Adrenal gland (tissue), 12 donors: Measurements from ENCODE around the gene TMCC1. TPM values are rescaled to one million over a fixed set of nuclear protein-coding genes. Genes with fewer than 3 reads are reported as not detected.

Source experiments
- DNase-seq, 7 donors: peaks; one replicate each; pipeline ENCODE4 v3.0.0-alpha.2; 2019 to 2020
- H3K27ac ChIP-seq, 5 donors: fragments of 200-600 bp; sonication (generic) in 4 of 5; 1 replicate in 3 of 5; 2 replicates in 2 of 5; pipeline versions ENCODE4 v1.5.1 to v1.8.0; 2016 to 2020; ENCODE audit warnings: mild to moderate bottlenecking in 1 of 5
- H3K27me3 ChIP-seq: fragments of 200-600 bp; 2 replicates; pipeline ENCODE4 v1.8.0; 2021
- H3K36me3 ChIP-seq, 2 donors: fragments of 200-600 bp; replicated peaks in 1 of 2; 1 replicate in 1 of 2; 2 replicates in 1 of 2; pipeline versions ENCODE4 v1.5.1 to v1.8.0; 2018 to 2022
- H3K4me1 ChIP-seq, 2 donors: fragments of 200-600 bp; replicated peaks in 1 of 2; 1 replicate in 1 of 2; 2 replicates in 1 of 2; pipeline versions ENCODE4 v1.5.1 to v1.8.0; 2018 to 2021
- H3K4me3 ChIP-seq, 4 donors: fragments of 200-600 bp; sonication (generic) in 3 of 4; one replicate each; pipeline ENCODE4 v1.5.1; 2016 to 2018
- H3K9me3 ChIP-seq, 3 donors: fragments of 200-600 bp; sonication (generic) in 1 of 3; replicated peaks in 1 of 3; 1 replicate in 2 of 3; 2 replicates in 1 of 3; pipeline versions ENCODE4 v1.5.1 to v1.8.0; 2016 to 2021
- POLR2A ChIP-seq, 2 donors: fragments of 450-650 bp; IDR thresholded peaks; one replicate each; pipeline ENCODE4 v1.6.1; 2017; ENCODE audit warnings: antibody characterized with exemption in 2 of 2, mild to moderate bottlenecking in 2 of 2, moderate library complexity in 1 of 2
- WGBS, 4 donors: extraction: QIAGEN DNeasy Blood & Tissue Kit in 2 of 4; methylation state at CpG; one replicate each; pipeline versions ENCODE4 v1.1.5 to v1.1.7; 2013 to 2017; 5-methylcytosine and 5-hydroxymethylcytosine counted together
- intact Hi-C, 2 donors: fragments of 100-400 bp; cut with DNase I; formaldehyde crosslinking; loops; one replicate each; pipeline versions ENCODE4 v1.14.1 to v1.15.0; 2022 to 2023
- polyA plus RNA-seq, 3 donors: library from polyadenylated mRNA; stranded (reverse); fragments of 200-250 nt in 2 of 3; fragments of 350-450 nt in 1 of 3; fragmentation: Illumina TruSeq in 1 of 3; extraction: RNeasy Lipid Tissue Mini Kit (QIAGEN cat#74804) in 1 of 3; gene quantifications; one replicate each; pipeline ENCODE4 v1.2.3, GENCODE V29; 2013 to 2014
- total RNA-seq, 9 donors: library from RNA; depleted of rRNA in 4 of 9; stranded (reverse); fragments of >200 nt in 4 of 9; fragments of 120-200 nt in 1 of 9; fragmentation: NEBNext Ultra II Directional in 1 of 9; extraction: Animal tissue kit (Norgen Biotek cat#: 25700) in 1 of 9; gene quantifications; one replicate each; pipeline versions ENCODE4 v1.1.0 to v1.2.4, GENCODE V29; 2013 to 2023
- TF ChIP-seq, protein P1 (sequence below), 6 experiments: fragments of 450-650 bp in 4 of 6; fragments of 200-600 bp in 2 of 6; sonication (generic) in 1 of 6; IDR thresholded peaks; 1 replicate in 5 of 6; 2 replicates in 1 of 6; pipeline versions ENCODE4 v1.5.1 to v1.8.0; 2016 to 2021; ENCODE audit warnings: antibody characterized with exemption in 6 of 6, mild to moderate bottlenecking in 2 of 6, moderate library complexity in 1 of 6
- donor health status: healthy with polysubstance abuse.
- donor health status: Bipolar disorder and iron deficiency.
- donor health status: DM: yes; HTN: yes; CAD: no.
- donor health status: DM: no; HTN: no; CAD: no.
- donor health status: DM: no; HTN: no; CAD: no.
- donor health status: DM: yes; HTN: yes; CAD: no.

Gene TMCC1
- total and polyA plus RNA-seq, 12 donors, result 6.3 to 141 (median 22.9) TPM

GRCh38 chr3:129600348-129600747, 293.2 kb downstream of the TMCC1 start:
- Histone ChIP-seq H3K27me3 (no peaks in the 10 kb centered on the region), H3K36me3 (no peaks in the 10 kb centered on the region), H3K4me3 (no peak overlapping the region), H3K27ac (peak overlapping the region in 2 of 5 donors; percentile 88 to 92), H3K4me1 (peaks cover 22 to 77% of the 10 kb centered on the region in 2 donors), H3K9me3 (no peaks in the 10 kb centered on the region)
- WGBS, 4 donors, result 63 to 82% (median 73%) methylated on average over 2 of the region's 2 CpGs
- no peak for DNase-seq
- intact Hi-C loops, result no loop called here
- no peak for TF ChIP-seq POLR2A (IDR thresholded peaks at IDR 0.05)
- TF ChIP-seq, protein P1, sequence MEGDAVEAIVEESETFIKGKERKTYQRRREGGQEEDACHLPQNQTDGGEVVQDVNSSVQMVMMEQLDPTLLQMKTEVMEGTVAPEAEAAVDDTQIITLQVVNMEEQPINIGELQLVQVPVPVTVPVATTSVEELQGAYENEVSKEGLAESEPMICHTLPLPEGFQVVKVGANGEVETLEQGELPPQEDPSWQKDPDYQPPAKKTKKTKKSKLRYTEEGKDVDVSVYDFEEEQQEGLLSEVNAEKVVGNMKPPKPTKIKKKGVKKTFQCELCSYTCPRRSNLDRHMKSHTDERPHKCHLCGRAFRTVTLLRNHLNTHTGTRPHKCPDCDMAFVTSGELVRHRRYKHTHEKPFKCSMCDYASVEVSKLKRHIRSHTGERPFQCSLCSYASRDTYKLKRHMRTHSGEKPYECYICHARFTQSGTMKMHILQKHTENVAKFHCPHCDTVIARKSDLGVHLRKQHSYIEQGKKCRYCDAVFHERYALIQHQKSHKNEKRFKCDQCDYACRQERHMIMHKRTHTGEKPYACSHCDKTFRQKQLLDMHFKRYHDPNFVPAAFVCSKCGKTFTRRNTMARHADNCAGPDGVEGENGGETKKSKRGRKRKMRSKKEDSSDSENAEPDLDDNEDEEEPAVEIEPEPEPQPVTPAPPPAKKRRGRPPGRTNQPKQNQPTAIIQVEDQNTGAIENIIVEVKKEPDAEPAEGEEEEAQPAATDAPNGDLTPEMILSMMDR (IDR thresholded peaks at IDR 0.05), result no peak

DNA sequence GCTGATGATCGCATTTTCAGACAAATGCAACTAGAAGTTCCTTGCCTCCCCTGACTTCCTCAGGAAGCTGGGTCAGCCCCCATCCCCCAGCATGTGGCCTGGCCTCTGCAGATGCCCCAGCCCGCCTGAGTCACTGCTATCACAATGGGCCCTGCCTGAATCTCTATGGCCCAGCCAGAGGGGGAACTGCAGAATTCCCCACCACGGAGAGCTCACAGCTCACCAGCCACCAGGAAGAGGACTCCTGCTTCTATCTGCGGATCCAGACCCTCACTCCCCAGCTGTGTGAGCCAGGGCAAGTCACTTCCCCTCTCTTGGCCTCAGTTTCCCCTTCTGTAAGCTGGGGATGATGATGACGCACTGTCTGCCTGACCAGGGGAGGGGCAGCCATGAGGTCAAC, 293.9 kb downstream of the TMCC1 start:
- peak in 6 of 7 donors; percentile 67 to 82 (median 76) for DNase-seq
- Histone ChIP-seq H3K9me3 (no peaks in the 10 kb centered on the region), H3K36me3 (no peaks in the 10 kb centered on the region), H3K4me3 (no peak overlapping the region), H3K27ac (peak overlapping the region; percentile 5 to 92 (median 49)), H3K27me3 (no peaks in the 10 kb centered on the region), H3K4me1 (peaks cover 25 to 85% of the 10 kb centered on the region in 2 donors)
- TF ChIP-seq POLR2A (IDR thresholded peaks at IDR 0.05), result no peak
- TF ChIP-seq, protein P1 (IDR thresholded peaks at IDR 0.05), result no peak
- WGBS, 4 donors, result 53 to 83% (median 56%) methylated on average over 1 to 5 of the region's 5 CpGs
- intact Hi-C loops, result no loop called here

- H3K4me3 ChIP-seq, result no peak overlapping the region
- no peaks in the 10 kb centered on the region for H3K36me3 ChIP-seq
- peak overlapping the region in 4 of 5 donors; percentile 5 to 92 (median 68) for H3K27ac ChIP-seq
- H3K4me1 ChIP-seq, result peaks cover 30 to 90% of the 10 kb centered on the region in 2 donors
- no peak for DNase-seq
- H3K27me3 ChIP-seq, result no peaks in the 10 kb centered on the region
- intact Hi-C loops, result no loop called here
- no peak for TF ChIP-seq POLR2A (IDR thresholded peaks at IDR 0.05)
- TF ChIP-seq, protein P1 (IDR thresholded peaks at IDR 0.05), result no peak
- H3K9me3 ChIP-seq, result no peaks in the 10 kb centered on the region
- 78 to 83% (median 80%) methylated on average over 16 to 19 of the region's 19 CpGs for WGBS, 4 donors
Measured at GRCh38 chr3:129599073-129599472, 294.4 kb downstream of the TMCC1 start.

DNA sequence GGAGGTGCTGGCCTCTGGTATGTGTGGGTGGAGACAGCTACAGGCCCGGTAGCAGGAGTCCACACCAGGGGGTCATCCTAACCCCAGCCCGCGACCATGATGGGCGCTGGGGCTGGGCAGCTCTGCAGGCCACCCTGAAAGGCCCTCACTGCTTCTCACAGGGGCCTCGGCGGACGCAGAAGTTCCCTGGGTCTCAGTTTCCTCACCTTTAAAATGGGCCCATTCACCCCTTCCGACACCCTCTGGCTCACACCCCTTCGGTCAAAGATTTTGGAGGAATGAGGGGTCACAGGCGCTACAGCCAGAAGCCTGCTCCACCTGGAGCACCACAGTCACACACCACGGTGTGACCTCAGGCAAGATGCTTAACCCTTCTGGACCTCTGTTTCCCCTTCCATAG, 295.0 kb downstream of the TMCC1 start:
- Histone ChIP-seq H3K27me3 (no peaks in the 10 kb centered on the region), H3K9me3 (no peaks in the 10 kb centered on the region), H3K27ac (peak overlapping the region in 4 of 5 donors; percentile 20 to 92 (median 68)), H3K36me3 (no peaks in the 10 kb centered on the region), H3K4me1 (peaks cover 36 to 93% of the 10 kb centered on the region in 2 donors), H3K4me3 (no peak overlapping the region)
- intact Hi-C loops, result no loop called here
- no peak for DNase-seq
- WGBS, 4 donors, result 85 to 94% (median 86%) methylated on average over 10 to 11 of the region's 11 CpGs
- no peak for TF ChIP-seq POLR2A (IDR thresholded peaks at IDR 0.05)
- TF ChIP-seq, protein P1 (IDR thresholded peaks at IDR 0.05), result no peak
